Astrocyte of the spinal cord (primary cell): ENCODE data around the gene RPUSD2.

ENCODE experiments used
- DNase-seq: peaks from one replicate; pipeline ENCODE4 v3.0.0; 2011; ENCODE audit warnings: low read depth, low spot score
- H3K4me3 ChIP-seq: 2 replicates; pipeline ENCODE4 v1.5.1; 2011; ENCODE audit warnings: low read depth, mild to moderate bottlenecking, low read length, moderate library complexity
- in situ Hi-C: cut with HindIII; loops from 2 replicates; pipeline ENCODE4 v1.10.0; 2017; ENCODE audit warnings: low sequenced_read_pairs
- TF ChIP-seq, protein P1 (sequence below): IDR thresholded peaks from 2 replicates; pipeline ENCODE4 v1.5.1; 2012; ENCODE audit warnings: low read depth, mild to moderate bottlenecking, low read length, inconsistent platforms

Gene RPUSD2

DNA sequence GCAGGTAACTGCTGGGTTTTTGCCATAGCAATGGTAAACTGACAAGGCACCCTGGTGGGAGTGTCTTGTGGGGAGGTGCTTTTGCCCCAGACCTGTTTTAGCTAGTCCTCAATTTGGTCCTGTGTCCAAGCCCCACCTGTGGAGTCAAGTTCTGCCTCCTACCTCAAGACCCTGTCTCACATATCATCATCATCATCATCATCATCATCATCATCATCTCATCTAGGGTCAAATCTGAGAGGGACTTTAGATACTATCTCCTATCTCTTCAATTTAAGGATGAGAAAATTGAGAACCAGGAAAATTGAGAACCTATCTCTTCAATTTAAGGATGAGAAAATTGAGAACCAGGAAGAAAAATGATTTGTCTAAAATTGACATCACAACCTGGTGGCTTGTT lies 34.8 kb downstream of the RPUSD2 start:
- no peak overlapping the region for H3K4me3 ChIP-seq
- TF ChIP-seq, protein P1, sequence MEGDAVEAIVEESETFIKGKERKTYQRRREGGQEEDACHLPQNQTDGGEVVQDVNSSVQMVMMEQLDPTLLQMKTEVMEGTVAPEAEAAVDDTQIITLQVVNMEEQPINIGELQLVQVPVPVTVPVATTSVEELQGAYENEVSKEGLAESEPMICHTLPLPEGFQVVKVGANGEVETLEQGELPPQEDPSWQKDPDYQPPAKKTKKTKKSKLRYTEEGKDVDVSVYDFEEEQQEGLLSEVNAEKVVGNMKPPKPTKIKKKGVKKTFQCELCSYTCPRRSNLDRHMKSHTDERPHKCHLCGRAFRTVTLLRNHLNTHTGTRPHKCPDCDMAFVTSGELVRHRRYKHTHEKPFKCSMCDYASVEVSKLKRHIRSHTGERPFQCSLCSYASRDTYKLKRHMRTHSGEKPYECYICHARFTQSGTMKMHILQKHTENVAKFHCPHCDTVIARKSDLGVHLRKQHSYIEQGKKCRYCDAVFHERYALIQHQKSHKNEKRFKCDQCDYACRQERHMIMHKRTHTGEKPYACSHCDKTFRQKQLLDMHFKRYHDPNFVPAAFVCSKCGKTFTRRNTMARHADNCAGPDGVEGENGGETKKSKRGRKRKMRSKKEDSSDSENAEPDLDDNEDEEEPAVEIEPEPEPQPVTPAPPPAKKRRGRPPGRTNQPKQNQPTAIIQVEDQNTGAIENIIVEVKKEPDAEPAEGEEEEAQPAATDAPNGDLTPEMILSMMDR = no peak
- in situ Hi-C loops = no loop called here
- DNase-seq = no peak

DNA sequence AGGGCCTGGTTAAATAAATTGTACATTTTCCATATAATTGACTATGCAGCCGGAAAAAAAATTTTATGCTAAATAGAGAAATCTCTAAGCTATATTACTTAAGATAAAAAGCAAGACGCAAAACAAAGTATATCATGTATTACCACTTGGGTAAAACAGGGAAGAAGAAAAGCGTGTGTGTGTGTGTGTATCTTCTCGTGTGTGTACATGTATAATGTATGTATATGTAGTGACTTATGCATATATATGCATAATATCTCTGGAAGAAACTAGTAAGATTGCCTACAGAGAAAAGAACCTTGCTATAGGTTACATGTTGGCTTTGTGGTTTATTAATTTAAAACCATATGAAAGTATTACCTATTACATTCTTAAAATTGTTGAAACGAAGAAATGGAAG lies 44.0 kb downstream of the RPUSD2 start:
- H3K4me3 ChIP-seq = no peak overlapping the region
- no peak for DNase-seq
- TF ChIP-seq, protein P1 = no peak
- in situ Hi-C loops = no loop called here

DNA sequence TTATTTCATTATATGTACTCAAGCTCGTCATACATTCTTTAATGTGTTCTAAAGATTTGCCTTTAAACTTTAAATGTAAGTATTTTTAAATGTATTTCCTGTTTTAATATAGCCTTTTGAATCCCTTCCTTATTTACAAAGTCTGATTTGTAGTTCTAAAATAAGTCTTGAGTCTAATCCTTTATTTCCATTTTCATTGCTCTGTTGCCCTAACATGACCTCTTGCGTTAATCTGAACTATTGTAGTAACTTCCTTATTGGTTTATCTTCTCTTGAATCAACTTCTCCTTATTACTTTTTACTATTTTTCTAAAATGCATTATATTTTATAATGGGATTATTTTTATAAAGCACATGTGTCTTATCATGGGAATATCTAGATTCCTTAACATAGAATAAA lies 48.9 kb downstream of the RPUSD2 start:
- in situ Hi-C loops = no loop called here
- no peak overlapping the region for H3K4me3 ChIP-seq
- TF ChIP-seq, protein P1 = no peak
- no peak for DNase-seq

DNA sequence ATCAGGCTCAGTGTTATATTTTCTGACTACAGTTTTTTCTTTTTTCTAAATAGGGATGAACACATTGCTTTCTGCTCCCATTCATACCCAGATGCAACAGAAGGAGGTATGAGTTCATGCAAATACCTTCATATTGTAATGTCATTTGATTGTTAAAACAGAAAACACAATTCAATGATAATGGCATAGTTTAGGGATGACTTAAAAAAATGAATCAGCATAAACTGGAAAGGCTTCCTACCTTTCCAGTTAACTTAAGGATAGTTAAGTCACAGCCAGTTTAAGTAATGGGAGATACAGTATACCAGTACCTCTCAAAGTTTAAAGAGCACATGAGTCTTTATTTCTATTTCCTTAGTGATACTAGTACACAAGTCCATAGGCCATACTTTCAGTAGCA lies 49.8 kb downstream of the RPUSD2 start:
- no peak overlapping the region for H3K4me3 ChIP-seq
- DNase-seq = no peak
- TF ChIP-seq, protein P1 = no peak
- in situ Hi-C loops = no loop called here

DNA sequence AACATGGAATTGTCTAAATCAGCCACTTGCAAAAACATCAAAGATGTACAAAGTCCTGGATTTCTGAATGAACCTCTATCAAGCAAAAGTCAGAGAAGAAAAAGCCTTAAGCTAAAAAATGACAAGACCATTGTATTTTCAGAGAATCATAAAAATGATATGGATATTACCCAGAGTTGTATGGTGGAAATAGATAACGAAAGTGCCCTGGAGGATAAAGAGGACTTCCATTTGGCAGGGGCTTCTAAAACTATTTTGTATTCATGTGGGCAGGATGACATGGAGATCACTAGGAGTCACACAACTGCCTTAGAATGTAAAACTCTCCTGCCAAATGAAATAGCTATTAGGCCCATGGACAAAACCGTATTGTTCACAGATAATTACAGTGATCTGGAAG lies 54.3 kb downstream of the RPUSD2 start:
- no peak overlapping the region for H3K4me3 ChIP-seq
- in situ Hi-C loops = no loop called here
- TF ChIP-seq, protein P1 = no peak

More for the DNA sequence above, 54.3 kb downstream of the RPUSD2 start:
- no peak for DNase-seq
